Measurements from ENCODE around the gene HOXD3. TPM values are rescaled to one million over a fixed set of nuclear protein-coding genes. Genes with fewer than 3 reads are reported as not detected.

The HOXD3 gene
- total RNA-seq, 1 experiment from 2014 or later = not detected

DNA sequence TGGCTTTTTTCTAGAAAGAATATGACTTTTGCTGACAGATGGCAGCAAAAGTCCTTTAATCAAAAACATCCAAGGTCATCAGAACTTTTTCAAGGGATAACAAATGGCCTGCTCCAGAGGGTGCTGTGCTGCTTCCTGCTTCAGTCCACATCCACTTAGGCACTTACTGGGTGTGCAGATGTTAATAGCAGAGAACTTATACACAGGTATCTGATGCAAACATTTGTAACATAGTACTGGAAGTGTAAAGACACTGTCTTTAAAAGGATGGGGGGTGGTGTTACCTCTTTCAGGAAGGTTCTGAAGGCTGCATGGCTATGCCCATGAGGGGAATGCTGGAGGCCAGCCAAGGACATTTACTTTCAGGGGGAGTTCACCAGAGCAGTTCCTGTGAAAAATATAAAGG is 22.1 kb upstream of the HOXD3 start:
- no peaks in the 10 kb centered on the region; a peak in 1 of 7 replicates for H3K36me3 Mint-ChIP-seq (ENCODE audit: insufficient read depth in 1 of 3, low read depth in 3 of 3)
- H3K27ac Mint-ChIP-seq = no peak overlapping the region
- no peak overlapping the region for H2BK120ac ChIP-seq (ENCODE audit: low read depth, low read length, poor library complexity, severe bottlenecking)
- H3K9me3 ChIP-seq (ENCODE audit: control insufficient read depth, low read depth, low read length) = no peaks in the 10 kb centered on the region
- H3K23me2 ChIP-seq (ENCODE audit: insufficient read length, low read depth, low read length, poor library complexity, severe bottlenecking) = peaks cover 8% of the 10 kb centered on the region
- H2BK20ac ChIP-seq (ENCODE audit: low read depth, low read length, poor library complexity, severe bottlenecking) = no peak overlapping the region
- DNase-seq = no peak
- no peaks in the 10 kb centered on the region for H3K79me1 ChIP-seq (ENCODE audit: insufficient read depth, low read depth, low read length, poor library complexity, severe bottlenecking)
- H3K14ac ChIP-seq (ENCODE audit: insufficient read depth, low read length) = no peak overlapping the region
- peak overlapping the region in 1 of 2 experiments; percentile 81; a peak in 1 of 5 replicates for H3K4me3 Mint-ChIP-seq
- no peak for TF ChIP-seq CTCF (conservative IDR thresholded peaks at IDR 0.05)
- no peak overlapping the region for H3K9ac ChIP-seq (ENCODE audit: extremely low read depth, insufficient read length, low read length)
- H4K20me1 ChIP-seq (ENCODE audit: control insufficient read depth, insufficient read depth, insufficient read length) = no peaks in the 10 kb centered on the region
- peaks cover 2 to 7% of the 10 kb centered on the region in 2 experiments; a peak in 3 of 4 replicates for H3K4me1 Mint-ChIP-seq
- no peak overlapping the region for H2BK12ac ChIP-seq (ENCODE audit: insufficient read length, low read depth, low read length)
- no peak overlapping the region for H4K5ac ChIP-seq (ENCODE audit: insufficient read length, low read depth, low read length)
- no peak overlapping the region for H3T11ph ChIP-seq (ENCODE audit: low read length)
- H3K4me2 ChIP-seq (ENCODE audit: insufficient read depth, insufficient read length, low read length) = no peak overlapping the region
- H2AFZ ChIP-seq (ENCODE audit: low read length) = no peak overlapping the region
- no peak overlapping the region for H4K8ac ChIP-seq (replicated peaks; ENCODE audit: insufficient read length, low read depth, low read length)
- no peak overlapping the region for H3K23ac ChIP-seq (ENCODE audit: insufficient read length, low read depth, low read length)
- H2AK5ac ChIP-seq (ENCODE audit: insufficient read length, low read length) = no peak overlapping the region
- no peak overlapping the region for H3K18ac ChIP-seq (ENCODE audit: insufficient read length, low read depth, low read length)
- H3K27me3 ChIP-seq (ENCODE audit: insufficient read depth, low read length) = peaks cover 95% of the 10 kb centered on the region
- no peaks in the 10 kb centered on the region; the same call in 1 of the 2 replicates for H3K4me1 ChIP-seq (ENCODE audit: insufficient read depth, low read length)
- H2BK5ac ChIP-seq (ENCODE audit: insufficient read length, low read length) = no peak overlapping the region
- peaks cover 4% of the 10 kb centered on the region in 2 experiments; a peak in 3 of 5 replicates for H3K9me3 Mint-ChIP-seq
- no peak overlapping the region for H3K4ac ChIP-seq (ENCODE audit: low read depth, low read length)
- peaks cover 99% of the 10 kb centered on the region for H3K27me3 Mint-ChIP-seq (ENCODE audit: low read depth)
- H3K79me2 ChIP-seq (ENCODE audit: insufficient read depth, low read length) = no peaks in the 10 kb centered on the region
- no peak overlapping the region for H3K27ac ChIP-seq (ENCODE audit: insufficient read length, low read depth, low read length)
- no peak overlapping the region for H3K56ac ChIP-seq (ENCODE audit: insufficient read length, low read depth, low read length)
- no peak overlapping the region for H2BK15ac ChIP-seq (ENCODE audit: low read depth, low read length)
- no peak overlapping the region for H4K91ac ChIP-seq (ENCODE audit: insufficient read length, low read depth, low read length)

Measured in H9 (cell line).